ENCODE measurements around the gene ROR2. TPM values are rescaled to one million over a fixed set of nuclear protein-coding genes. Genes with fewer than 3 reads are reported as not detected.

The ROR2 gene
- total RNA-seq, 1 donor from 2014 or later, result not detected

DNA sequence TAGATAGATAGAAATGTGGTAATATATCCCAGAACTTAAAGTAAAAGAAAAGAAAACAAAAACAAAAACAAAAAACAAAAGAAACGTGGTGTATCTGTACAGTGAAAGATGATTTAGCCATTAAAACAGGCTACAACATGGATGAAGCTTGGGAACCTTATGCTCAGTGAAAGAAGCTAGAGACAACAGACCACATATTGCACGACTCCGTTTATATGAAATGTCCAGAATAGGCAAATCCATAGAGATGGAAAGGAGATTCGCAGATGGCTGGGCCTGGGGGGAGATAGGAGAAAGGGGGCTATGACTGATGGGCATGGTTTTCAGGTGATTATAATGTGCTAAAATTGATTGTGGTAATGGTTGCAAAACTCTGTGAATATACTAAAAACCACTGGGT is 86.6 kb downstream of the ROR2 start:
- Mint-ChIP-seq H3K9me3 (no peaks in the 10 kb centered on the region), H3K27ac (no peak overlapping the region), H3K27me3 (ENCODE audit: low read depth) (peaks cover 26% of the 10 kb centered on the region), H3K4me1 (ENCODE audit: low read depth) (no peaks in the 10 kb centered on the region), H3K36me3 (ENCODE audit: low read depth) (no peaks in the 10 kb centered on the region), H3K4me3 (ENCODE audit: low read depth) (no peak overlapping the region)
- intact Hi-C loops (cut with micrococcal nuclease), result no loop called here
- DNase-seq (ENCODE audit: low spot score), result no peak

DNA sequence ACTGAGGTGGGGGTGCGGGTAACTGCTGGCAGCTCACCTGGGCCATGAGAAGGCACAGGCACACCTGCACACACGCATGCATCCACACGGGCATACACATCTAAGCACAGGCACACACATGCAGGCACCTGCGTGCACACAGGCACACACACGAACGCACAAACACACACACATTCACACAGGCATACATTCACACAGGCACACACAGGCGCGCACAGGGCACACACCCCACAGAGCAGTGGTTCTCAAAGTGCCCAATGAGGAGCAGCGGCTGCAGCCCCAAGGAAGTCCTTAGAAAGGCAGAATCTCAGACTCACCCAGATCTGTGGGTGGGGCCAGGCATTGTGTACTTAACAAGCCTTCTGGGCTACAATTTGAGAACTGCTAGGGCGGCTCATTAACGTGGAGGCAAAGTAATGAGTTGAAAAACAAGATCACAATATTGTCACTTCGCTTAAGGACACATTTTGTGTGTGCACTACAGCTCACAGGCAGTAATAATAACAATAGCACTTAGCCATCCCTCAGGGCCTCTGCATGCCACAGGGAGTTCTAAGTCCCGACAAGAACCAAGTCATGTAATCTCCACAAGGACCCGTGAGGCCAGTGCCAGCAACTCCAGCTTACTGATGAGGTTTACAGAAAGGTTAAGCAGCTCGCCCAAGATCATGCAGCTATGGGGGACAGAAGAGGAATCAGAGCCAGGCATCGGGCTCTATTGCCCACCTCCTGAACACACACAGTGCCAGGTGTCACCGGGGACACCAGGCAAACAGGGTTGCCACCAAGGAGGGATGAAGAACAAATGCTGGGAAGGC is 91.6 kb downstream of the ROR2 start:
- Mint-ChIP-seq H3K27ac (no peak overlapping the region), H3K27me3 (ENCODE audit: low read depth) (peaks cover 2% of the 10 kb centered on the region), H3K4me1 (ENCODE audit: low read depth) (no peaks in the 10 kb centered on the region), H3K9me3 (no peaks in the 10 kb centered on the region), H3K4me3 (ENCODE audit: low read depth) (no peak overlapping the region), H3K36me3 (ENCODE audit: low read depth) (no peaks in the 10 kb centered on the region)
- no peak for DNase-seq (ENCODE audit: low spot score)
- intact Hi-C loops (cut with micrococcal nuclease), result no loop called here

DNA sequence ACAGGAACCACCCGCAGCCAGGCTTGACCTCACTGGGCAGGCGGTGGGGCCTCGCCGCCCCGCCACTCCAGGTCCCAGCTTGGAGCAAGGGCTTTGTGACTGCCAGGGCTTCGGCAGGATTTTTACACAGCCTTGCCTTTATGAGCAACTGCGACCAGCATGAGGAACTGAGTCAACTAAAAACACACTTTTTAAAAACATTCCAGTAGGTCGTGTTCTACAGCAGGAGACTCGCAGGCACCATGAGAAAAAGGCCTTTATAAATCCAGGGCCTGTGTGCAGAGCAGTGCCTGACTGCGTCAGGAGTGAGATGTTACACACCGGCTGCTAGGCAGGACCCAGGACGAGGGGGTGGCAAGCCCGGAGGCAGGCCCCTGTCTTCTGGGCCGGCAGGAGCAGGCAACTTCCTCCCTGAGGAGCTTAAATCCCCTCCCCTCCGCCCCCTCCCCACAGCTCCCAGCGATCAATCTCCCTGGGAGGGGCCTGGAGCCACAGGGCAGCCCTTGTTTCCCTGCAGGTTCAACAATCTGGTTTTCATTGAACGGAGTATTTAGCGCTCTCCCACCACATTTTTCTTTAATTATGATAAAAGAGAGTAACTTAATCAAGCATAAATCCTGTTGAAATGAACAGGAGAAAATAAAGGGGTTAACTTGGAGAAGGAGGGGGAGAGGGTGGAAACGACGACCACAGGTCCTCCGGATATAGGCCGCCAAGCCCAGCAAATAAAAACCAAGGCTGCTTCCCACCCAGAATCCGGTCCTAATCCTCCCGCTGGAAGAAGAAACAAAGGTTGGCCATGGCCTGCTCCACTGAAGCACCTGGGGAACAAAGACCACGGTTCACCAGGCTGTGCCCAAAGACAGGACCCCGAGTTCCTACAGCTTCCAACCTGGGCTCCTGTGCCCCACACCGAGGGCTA is 92.5 kb downstream of the ROR2 start:
- DNase-seq (ENCODE audit: low spot score), result no peak
- H3K4me3 Mint-ChIP-seq (ENCODE audit: low read depth), result no peak overlapping the region
- H3K4me1 Mint-ChIP-seq (ENCODE audit: low read depth), result no peaks in the 10 kb centered on the region
- H3K27me3 Mint-ChIP-seq (ENCODE audit: low read depth), result no peaks in the 10 kb centered on the region
- no peaks in the 10 kb centered on the region for H3K9me3 Mint-ChIP-seq
- intact Hi-C loops (cut with micrococcal nuclease), result no loop called here
- no peak overlapping the region for H3K27ac Mint-ChIP-seq
- H3K36me3 Mint-ChIP-seq (ENCODE audit: low read depth), result no peaks in the 10 kb centered on the region

DNA sequence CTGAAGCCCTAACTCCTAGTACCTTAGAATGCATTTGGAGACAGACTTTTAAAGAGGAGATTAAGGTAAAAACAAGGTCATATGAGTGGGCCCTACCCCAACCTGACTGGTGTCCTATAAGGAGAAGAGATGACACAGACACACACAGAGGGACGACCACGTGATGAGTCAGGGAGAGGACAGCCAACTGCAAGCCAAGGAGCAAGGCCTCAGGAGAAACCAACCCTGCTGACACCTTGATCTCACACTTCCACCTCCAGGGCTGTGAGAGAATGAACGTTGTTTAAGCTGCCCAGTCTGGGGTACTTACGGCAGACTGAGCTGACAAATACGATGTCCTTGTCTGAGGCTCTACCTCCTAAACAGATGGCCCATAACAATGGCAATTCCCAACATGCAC is 93.6 kb downstream of the ROR2 start:
- no peaks in the 10 kb centered on the region for H3K4me1 Mint-ChIP-seq (ENCODE audit: low read depth)
- H3K27me3 Mint-ChIP-seq (ENCODE audit: low read depth), result no peaks in the 10 kb centered on the region
- H3K9me3 Mint-ChIP-seq, result no peaks in the 10 kb centered on the region
- intact Hi-C loops (cut with micrococcal nuclease), result no loop called here
- H3K27ac Mint-ChIP-seq, result no peak overlapping the region
- no peaks in the 10 kb centered on the region for H3K36me3 Mint-ChIP-seq (ENCODE audit: low read depth)
- no peak overlapping the region for H3K4me3 Mint-ChIP-seq (ENCODE audit: low read depth)
- DNase-seq (ENCODE audit: low spot score), result no peak

DNA sequence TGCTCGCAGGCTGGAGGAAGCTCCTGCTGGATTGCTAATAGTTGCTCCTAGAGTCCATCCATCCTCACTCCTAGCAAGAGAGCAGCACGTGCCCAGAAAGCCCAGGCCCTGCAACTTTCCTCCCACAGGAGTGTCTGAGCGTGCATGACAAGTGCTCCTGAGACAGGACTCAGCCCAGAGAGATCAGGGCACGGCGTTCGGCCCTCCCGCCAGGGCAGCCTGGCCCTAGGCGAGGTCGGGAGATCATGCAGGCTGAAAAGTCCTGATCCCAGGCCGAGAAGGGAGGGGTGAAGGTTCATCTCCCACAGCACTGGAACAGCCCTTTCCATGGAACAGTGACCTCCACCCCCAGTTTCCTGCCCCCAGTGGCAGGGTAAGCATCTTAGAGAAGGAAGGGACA is 94.8 kb downstream of the ROR2 start:
- Mint-ChIP-seq H3K4me1 (ENCODE audit: low read depth) (no peaks in the 10 kb centered on the region), H3K36me3 (ENCODE audit: low read depth) (no peaks in the 10 kb centered on the region), H3K4me3 (ENCODE audit: low read depth) (no peak overlapping the region), H3K27me3 (ENCODE audit: low read depth) (peaks cover 2% of the 10 kb centered on the region), H3K27ac (no peak overlapping the region), H3K9me3 (no peaks in the 10 kb centered on the region)
- intact Hi-C loops (cut with micrococcal nuclease), result no loop called here
- DNase-seq (ENCODE audit: low spot score), result no peak

DNA sequence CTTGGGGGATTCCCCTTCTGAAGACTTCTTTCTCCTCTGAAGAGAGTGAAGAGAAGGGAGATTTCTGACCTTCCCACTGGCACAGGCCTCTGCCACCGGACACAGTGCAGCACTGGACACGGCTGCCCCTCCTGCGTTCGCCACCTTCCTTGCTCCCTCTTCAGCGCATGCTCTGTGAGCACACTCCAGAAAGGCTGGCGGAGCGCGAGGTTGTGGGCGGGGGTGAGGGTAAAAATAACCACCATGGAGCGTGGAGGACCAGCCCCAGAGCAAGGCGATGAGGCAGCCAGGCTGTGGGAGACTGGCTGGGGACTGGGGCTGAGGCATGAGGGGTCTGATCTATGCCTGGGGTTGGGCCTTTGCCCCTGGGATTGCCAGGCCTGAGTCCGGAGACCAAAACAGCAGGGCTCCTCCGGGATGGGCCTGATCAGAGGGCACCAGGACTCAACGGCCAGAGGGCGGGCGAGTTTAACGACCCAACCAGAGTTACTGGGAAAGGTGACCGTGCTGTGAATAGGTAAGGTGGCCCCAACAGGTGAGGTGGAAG is 97.2 kb downstream of the ROR2 start:
- H3K27me3 Mint-ChIP-seq (ENCODE audit: low read depth), result peaks cover 8% of the 10 kb centered on the region
- peaks cover 2% of the 10 kb centered on the region for H3K4me1 Mint-ChIP-seq (ENCODE audit: low read depth)
- H3K27ac Mint-ChIP-seq, result no peak overlapping the region
- H3K4me3 Mint-ChIP-seq (ENCODE audit: low read depth), result no peak overlapping the region
- H3K9me3 Mint-ChIP-seq, result no peaks in the 10 kb centered on the region
- H3K36me3 Mint-ChIP-seq (ENCODE audit: low read depth), result no peaks in the 10 kb centered on the region
- DNase-seq (ENCODE audit: low spot score), result no peak
- intact Hi-C loops (cut with micrococcal nuclease), result no loop called here

DNA sequence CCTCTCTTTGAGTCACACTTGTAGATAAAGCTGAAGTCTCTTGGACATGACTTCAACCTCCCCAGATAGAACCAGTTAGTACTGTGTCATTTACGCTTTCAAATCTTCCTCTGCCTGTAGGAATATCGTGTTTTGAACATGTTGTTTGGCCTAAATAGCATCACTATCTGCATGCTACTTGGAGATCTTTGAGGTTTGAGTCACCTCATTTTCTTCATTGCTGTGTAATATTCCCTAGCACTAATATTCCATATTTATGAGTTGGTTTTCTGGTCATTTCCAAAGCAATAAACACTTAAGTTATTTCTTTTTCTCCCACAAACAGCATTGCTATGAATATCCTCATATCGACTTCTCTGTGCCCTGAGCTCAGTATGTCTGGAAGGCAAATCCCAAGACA is 100.3 kb downstream of the ROR2 start:
- Mint-ChIP-seq H3K4me3 (ENCODE audit: low read depth) (no peak overlapping the region), H3K9me3 (no peaks in the 10 kb centered on the region), H3K36me3 (ENCODE audit: low read depth) (no peaks in the 10 kb centered on the region), H3K27me3 (ENCODE audit: low read depth) (peaks cover 14% of the 10 kb centered on the region), H3K27ac (no peak overlapping the region), H3K4me1 (ENCODE audit: low read depth) (peaks cover 8% of the 10 kb centered on the region)
- intact Hi-C loops (cut with micrococcal nuclease), result no loop called here
- DNase-seq (ENCODE audit: low spot score), result no peak

DNA sequence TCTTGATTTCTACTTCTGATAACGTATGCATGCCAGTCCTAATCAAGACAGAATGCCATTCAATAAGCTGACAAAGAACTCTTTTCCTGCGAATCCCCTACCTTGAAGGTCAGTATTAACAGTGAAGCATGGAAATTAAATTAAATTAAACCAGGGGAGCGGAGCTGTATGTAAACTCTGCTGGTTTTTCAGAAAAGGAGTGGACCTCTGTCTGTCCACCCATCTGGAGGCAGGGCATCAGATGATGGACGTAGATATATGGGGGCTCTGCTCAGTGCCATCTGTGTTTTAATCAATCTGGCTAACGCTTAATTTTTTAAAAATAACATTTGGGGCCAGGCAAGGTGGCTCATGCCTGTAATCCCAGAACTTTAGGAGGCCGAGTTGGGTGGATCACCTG is 101.9 kb downstream of the ROR2 start:
- no peaks in the 10 kb centered on the region for H3K9me3 Mint-ChIP-seq
- DNase-seq (ENCODE audit: low spot score), result no peak
- H3K4me3 Mint-ChIP-seq (ENCODE audit: low read depth), result no peak overlapping the region
- H3K4me1 Mint-ChIP-seq (ENCODE audit: low read depth), result peaks cover 16% of the 10 kb centered on the region
- intact Hi-C loops (cut with micrococcal nuclease), result no loop called here
- peaks cover 20% of the 10 kb centered on the region for H3K27me3 Mint-ChIP-seq (ENCODE audit: low read depth)
- no peaks in the 10 kb centered on the region for H3K36me3 Mint-ChIP-seq (ENCODE audit: low read depth)
- H3K27ac Mint-ChIP-seq, result no peak overlapping the region

DNA sequence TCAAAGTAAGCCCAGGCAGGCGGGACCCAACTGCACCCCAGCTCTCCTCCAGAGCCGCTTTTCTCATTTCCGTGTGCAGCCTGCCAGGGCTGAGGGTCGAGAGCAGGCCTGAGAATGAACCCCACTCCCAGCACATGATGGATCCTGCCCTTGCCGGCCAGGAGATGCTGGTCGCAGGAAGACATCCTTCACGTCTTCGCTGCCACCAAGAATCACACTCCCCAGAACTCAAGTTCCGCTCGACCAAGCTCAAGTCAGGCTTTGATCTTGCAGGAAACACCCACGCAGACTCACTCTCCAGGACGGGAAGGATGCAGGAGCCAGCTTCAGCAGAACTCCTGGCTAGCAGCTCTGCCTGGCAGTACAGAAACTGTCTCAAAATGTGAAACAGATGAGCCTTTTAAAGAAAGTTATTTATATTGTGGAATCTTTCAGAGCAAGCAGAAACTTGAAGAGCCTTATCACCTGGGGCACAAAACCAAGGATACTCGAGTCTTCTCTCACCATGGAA is 102.4 kb downstream of the ROR2 start:
- peaks cover 20% of the 10 kb centered on the region for H3K27me3 Mint-ChIP-seq (ENCODE audit: low read depth)
- peaks cover 16% of the 10 kb centered on the region for H3K4me1 Mint-ChIP-seq (ENCODE audit: low read depth)
- H3K27ac Mint-ChIP-seq, result no peak overlapping the region
- intact Hi-C loops (cut with micrococcal nuclease), result no loop called here
- no peak overlapping the region for H3K4me3 Mint-ChIP-seq (ENCODE audit: low read depth)
- no peaks in the 10 kb centered on the region for H3K9me3 Mint-ChIP-seq
- no peaks in the 10 kb centered on the region for H3K36me3 Mint-ChIP-seq (ENCODE audit: low read depth)
- DNase-seq (ENCODE audit: low spot score), result no peak

DNA sequence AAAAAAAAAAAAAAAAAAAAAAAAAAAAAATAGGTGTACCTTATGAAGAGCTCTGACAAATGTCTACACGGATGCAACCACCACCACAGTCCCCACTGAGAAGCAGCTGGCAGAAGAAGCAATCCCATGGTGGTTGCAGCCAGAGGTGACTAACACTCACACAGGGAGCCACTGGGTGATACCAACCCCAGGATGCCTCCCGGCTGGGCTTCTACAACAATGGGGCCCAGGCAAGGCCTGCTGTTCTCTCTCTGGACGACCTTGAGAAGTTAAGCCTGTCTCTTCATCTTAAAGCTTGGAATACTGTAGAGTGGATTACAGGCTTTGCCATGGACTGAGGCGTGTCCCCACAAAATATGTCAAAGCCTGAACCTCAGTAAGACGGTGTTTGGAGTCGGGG is 104.1 kb downstream of the ROR2 start:
- DNase-seq (ENCODE audit: low spot score), result no peak
- H3K27ac Mint-ChIP-seq, result no peak overlapping the region
- H3K4me3 Mint-ChIP-seq (ENCODE audit: low read depth), result no peak overlapping the region
- peaks cover 16% of the 10 kb centered on the region for H3K4me1 Mint-ChIP-seq (ENCODE audit: low read depth)
- H3K9me3 Mint-ChIP-seq, result no peaks in the 10 kb centered on the region
- H3K36me3 Mint-ChIP-seq (ENCODE audit: low read depth), result no peaks in the 10 kb centered on the region
- H3K27me3 Mint-ChIP-seq (ENCODE audit: low read depth), result peaks cover 25% of the 10 kb centered on the region
- intact Hi-C loops (cut with micrococcal nuclease), result no loop called here

DNA sequence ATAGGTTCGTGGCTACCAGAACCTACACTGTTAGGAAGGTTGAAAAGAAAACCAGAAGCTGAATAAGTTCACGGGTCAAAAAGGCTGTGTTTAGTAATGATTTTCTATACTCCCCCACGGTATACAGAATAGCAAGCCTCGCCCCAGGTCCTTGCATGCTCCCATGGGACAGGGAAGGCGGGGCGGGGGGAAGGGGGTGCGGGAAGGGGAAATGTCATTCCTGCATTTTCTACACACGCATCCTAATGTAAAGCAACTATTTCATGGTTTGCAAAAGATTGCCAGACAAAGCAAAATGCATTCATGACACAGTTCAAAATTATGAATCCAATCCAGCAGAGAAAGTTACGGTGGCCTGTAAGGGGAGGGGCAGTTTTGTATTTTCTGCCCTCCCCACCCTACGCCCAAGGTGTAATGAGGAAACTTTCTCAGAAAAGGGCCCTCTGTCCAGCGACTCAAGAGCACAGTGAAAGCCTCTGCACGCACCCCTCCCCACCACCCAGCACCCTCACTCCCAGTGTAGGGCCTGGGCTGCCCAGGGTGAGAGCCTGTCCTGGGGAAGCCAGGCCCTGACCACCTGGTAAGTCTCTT is 105.2 kb downstream of the ROR2 start:
- H3K9me3 Mint-ChIP-seq, result no peaks in the 10 kb centered on the region
- no peak overlapping the region for H3K4me3 Mint-ChIP-seq (ENCODE audit: low read depth)
- peaks cover 18% of the 10 kb centered on the region for H3K4me1 Mint-ChIP-seq (ENCODE audit: low read depth)
- no peak overlapping the region for H3K27ac Mint-ChIP-seq
- no peak for DNase-seq (ENCODE audit: low spot score)
- peaks cover 21% of the 10 kb centered on the region for H3K27me3 Mint-ChIP-seq (ENCODE audit: low read depth)
- no peaks in the 10 kb centered on the region for H3K36me3 Mint-ChIP-seq (ENCODE audit: low read depth)
- intact Hi-C loops (cut with micrococcal nuclease), result no loop called here

DNA sequence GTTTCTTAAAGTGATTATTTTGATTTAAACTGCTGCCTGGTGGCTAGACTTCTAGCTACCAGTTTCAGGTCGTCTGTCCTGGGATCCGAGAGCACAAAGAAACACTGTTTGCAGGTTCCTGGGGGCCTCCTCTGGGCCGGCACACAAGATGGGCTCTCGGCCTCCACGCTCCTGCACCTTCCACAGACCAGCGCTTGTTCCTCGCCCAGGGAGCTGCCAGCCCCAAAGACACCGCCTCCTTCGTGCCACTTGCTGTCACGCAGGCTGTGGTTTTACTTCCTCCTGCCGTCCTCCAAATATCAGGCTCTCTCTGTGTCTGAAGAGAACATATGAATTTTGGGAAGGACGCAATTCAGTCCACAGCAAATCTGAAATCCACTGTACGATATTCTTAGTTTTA is 105.8 kb downstream of the ROR2 start:
- no peaks in the 10 kb centered on the region for H3K36me3 Mint-ChIP-seq (ENCODE audit: low read depth)
- intact Hi-C loops (cut with micrococcal nuclease), result no loop called here
- H3K27me3 Mint-ChIP-seq (ENCODE audit: low read depth), result peaks cover 19% of the 10 kb centered on the region
- H3K9me3 Mint-ChIP-seq, result no peaks in the 10 kb centered on the region
- H3K4me3 Mint-ChIP-seq (ENCODE audit: low read depth), result no peak overlapping the region
- H3K4me1 Mint-ChIP-seq (ENCODE audit: low read depth), result peaks cover 18% of the 10 kb centered on the region
- no peak overlapping the region for H3K27ac Mint-ChIP-seq
- DNase-seq (ENCODE audit: low spot score), result no peak

Data from activated T-helper 2 cell treated with anti-CD3 and anti-CD28 coated beads, Interferon-gamma antibody, Interleukin-2, Interleukin-4, amounts not matched to agents 10 μg/mL and 5 μg/mL and 100 μg/mL, durations not matched to agents 14 hours and 24 hours and 36 hours (primary cell).